ENCODE data around the gene SYT5. TPM values are rescaled to one million over a fixed set of nuclear protein-coding genes. Genes with fewer than 3 reads are reported as not detected.

Gene SYT5
- total and polyA plus RNA-seq, 4 donors, result 0.06 to 0.40 (median 0.33) TPM; not detected in 1

- ATAC-seq (ENCODE audit: insufficient read depth, low FRiP score) (no peak), DNase-seq (no peak)
- no peaks in the 10 kb centered on the region for H3K27me3 ChIP-seq (ENCODE audit: control insufficient read depth in 3 of 3, insufficient read depth in 3 of 3, low read length in 2 of 3)
- WGBS, 2 donors, result 55 to 69% methylated on average over 5 of the region's 5 CpGs
- H3K36me3 ChIP-seq (ENCODE audit: control insufficient read depth in 4 of 4, insufficient read depth in 4 of 4, low read length in 4 of 4), result no peaks in the 10 kb centered on the region
- TF ChIP-seq, protein P1, sequence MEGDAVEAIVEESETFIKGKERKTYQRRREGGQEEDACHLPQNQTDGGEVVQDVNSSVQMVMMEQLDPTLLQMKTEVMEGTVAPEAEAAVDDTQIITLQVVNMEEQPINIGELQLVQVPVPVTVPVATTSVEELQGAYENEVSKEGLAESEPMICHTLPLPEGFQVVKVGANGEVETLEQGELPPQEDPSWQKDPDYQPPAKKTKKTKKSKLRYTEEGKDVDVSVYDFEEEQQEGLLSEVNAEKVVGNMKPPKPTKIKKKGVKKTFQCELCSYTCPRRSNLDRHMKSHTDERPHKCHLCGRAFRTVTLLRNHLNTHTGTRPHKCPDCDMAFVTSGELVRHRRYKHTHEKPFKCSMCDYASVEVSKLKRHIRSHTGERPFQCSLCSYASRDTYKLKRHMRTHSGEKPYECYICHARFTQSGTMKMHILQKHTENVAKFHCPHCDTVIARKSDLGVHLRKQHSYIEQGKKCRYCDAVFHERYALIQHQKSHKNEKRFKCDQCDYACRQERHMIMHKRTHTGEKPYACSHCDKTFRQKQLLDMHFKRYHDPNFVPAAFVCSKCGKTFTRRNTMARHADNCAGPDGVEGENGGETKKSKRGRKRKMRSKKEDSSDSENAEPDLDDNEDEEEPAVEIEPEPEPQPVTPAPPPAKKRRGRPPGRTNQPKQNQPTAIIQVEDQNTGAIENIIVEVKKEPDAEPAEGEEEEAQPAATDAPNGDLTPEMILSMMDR (IDR thresholded peaks at IDR 0.05; ENCODE audit: control extremely low read depth, extremely low read depth), result no peak
- H3K27ac ChIP-seq (ENCODE audit: low read depth in 1 of 2, low read length in 1 of 2), result no peak overlapping the region
- no peaks in the 10 kb centered on the region for H3K4me1 ChIP-seq (ENCODE audit: control insufficient read depth in 5 of 5, insufficient read depth in 5 of 5, low read length in 5 of 5)
- peaks cover 0 to 2% (median 0%) of the 10 kb centered on the region in 4 donors for H3K9me3 ChIP-seq (ENCODE audit: control insufficient read depth in 4 of 4, insufficient read depth in 3 of 4, low read length in 3 of 4)
- H3K9ac ChIP-seq (ENCODE audit: insufficient read depth in 1 of 2, low read length in 2 of 2), result no peak overlapping the region
- H3K4me3 ChIP-seq, result no peak overlapping the region
Observed at GRCh38 chr19:55199620-55200204, 19.6 kb upstream of the SYT5 start.

DNA sequence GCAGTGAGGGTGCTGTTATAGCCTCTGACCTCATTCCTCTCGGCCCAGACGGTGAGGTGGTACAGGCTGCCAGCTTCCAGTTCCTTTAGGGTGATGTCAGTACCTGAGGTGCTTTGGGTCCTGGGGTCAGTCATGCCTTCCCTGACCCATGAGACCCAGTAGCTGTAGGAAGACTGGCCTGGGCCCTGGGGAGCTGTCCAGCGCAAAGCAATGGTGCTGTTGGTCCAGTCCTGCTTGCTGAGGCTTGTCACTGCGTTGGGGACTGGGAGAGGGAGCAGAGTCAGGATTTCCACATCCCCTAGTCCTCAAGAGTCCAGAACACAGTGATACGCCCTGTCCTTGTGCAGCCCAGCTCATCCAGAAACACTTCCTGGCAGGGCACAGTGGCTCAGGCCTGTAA lies 18.6 kb upstream of the SYT5 start:
- WGBS, 2 donors, result 58 to 74% methylated on average over 5 of the region's 5 CpGs
- no peaks in the 10 kb centered on the region for H3K27me3 ChIP-seq (ENCODE audit: control insufficient read depth in 3 of 3, insufficient read depth in 3 of 3, low read length in 2 of 3)

DNA sequence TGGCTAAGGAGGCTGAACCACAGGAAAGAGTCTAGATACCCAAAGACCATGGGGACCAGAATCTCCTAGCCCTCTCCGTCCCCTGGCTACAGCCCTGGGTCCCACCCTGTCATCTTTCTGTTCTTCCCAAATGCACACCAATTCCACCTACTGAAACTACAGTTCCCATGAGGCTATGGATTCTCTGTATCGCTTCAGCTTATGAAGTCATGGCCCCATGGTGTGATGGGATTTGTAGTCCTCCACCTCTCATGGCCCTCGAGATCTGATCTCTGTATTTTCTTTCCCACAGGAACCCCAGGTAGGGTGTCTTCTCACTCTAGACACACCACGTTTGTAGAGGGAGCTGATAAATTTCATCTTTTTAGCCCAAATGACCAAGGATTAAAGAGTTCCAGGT lies 17.4 kb upstream of the SYT5 start:
- no peaks in the 10 kb centered on the region for H3K27me3 ChIP-seq (ENCODE audit: control insufficient read depth in 3 of 3, insufficient read depth in 3 of 3, low read length in 2 of 3)
- DNase-seq (no peak), ATAC-seq (ENCODE audit: insufficient read depth, low FRiP score) (no peak)
- H3K9me3 ChIP-seq (ENCODE audit: control insufficient read depth in 4 of 4, insufficient read depth in 3 of 4, low read length in 3 of 4), result no peaks in the 10 kb centered on the region
- H3K36me3 ChIP-seq (ENCODE audit: control insufficient read depth in 4 of 4, insufficient read depth in 4 of 4, low read length in 4 of 4), result no peaks in the 10 kb centered on the region
- WGBS, 2 donors, result 57 to 63% methylated on average over 4 of the region's 4 CpGs
- no peak overlapping the region for H3K4me3 ChIP-seq
- no peak overlapping the region for H3K9ac ChIP-seq (ENCODE audit: insufficient read depth in 1 of 2, low read length in 2 of 2)
- TF ChIP-seq, protein P1 (IDR thresholded peaks at IDR 0.05; ENCODE audit: control extremely low read depth, extremely low read depth), result no peak
- no peaks in the 10 kb centered on the region for H3K4me1 ChIP-seq (ENCODE audit: control insufficient read depth in 5 of 5, insufficient read depth in 5 of 5, low read length in 5 of 5)
- no peak overlapping the region for H3K27ac ChIP-seq (ENCODE audit: low read depth in 1 of 2, low read length in 1 of 2)

More for the DNA sequence above, 18.6 kb upstream of the SYT5 start:
- no peak overlapping the region for H3K4me3 ChIP-seq
- no peaks in the 10 kb centered on the region for H3K36me3 ChIP-seq (ENCODE audit: control insufficient read depth in 4 of 4, insufficient read depth in 4 of 4, low read length in 4 of 4)
- TF ChIP-seq, protein P1 (IDR thresholded peaks at IDR 0.05; ENCODE audit: control extremely low read depth, extremely low read depth), result no peak
- no peak for ATAC-seq (ENCODE audit: insufficient read depth, low FRiP score)
- no peak for DNase-seq
- no peak overlapping the region for H3K9ac ChIP-seq (ENCODE audit: insufficient read depth in 1 of 2, low read length in 2 of 2)
- no peaks in the 10 kb centered on the region for H3K4me1 ChIP-seq (ENCODE audit: control insufficient read depth in 5 of 5, insufficient read depth in 5 of 5, low read length in 5 of 5)
- no peaks in the 10 kb centered on the region for H3K9me3 ChIP-seq (ENCODE audit: control insufficient read depth in 4 of 4, insufficient read depth in 3 of 4, low read length in 3 of 4)
- H3K27ac ChIP-seq (ENCODE audit: low read depth in 1 of 2, low read length in 1 of 2), result no peak overlapping the region

DNA sequence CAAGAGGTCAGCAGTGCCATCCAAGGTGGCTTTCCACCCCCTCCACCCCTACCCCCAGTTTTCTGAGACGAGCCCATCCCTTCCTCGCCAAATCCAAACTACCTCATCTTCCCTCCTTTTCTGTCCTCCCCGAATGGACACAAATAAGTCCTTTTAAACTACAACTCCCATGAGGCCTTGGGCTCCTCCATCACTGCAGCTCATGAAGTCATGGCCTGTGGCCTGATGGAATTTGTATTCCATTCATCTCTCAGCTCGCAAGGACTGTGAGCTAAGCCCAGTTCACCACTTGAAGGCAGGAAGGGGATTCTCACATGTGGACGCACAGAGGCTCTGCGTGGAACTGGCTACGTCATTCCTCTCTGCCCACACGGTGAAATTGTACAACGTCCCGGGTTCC lies 16.7 kb upstream of the SYT5 start:
- no peak overlapping the region for H3K9ac ChIP-seq (ENCODE audit: insufficient read depth in 1 of 2, low read length in 2 of 2)
- TF ChIP-seq, protein P1 (IDR thresholded peaks at IDR 0.05; ENCODE audit: control extremely low read depth, extremely low read depth), result no peak
- no peak for DNase-seq
- no peak overlapping the region for H3K4me3 ChIP-seq
- no peaks in the 10 kb centered on the region for H3K27me3 ChIP-seq (ENCODE audit: control insufficient read depth in 3 of 3, insufficient read depth in 3 of 3, low read length in 2 of 3)
- H3K9me3 ChIP-seq (ENCODE audit: control insufficient read depth in 4 of 4, insufficient read depth in 3 of 4, low read length in 3 of 4), result no peaks in the 10 kb centered on the region
- no peak for ATAC-seq (ENCODE audit: insufficient read depth, low FRiP score)
- H3K27ac ChIP-seq (ENCODE audit: low read depth in 1 of 2, low read length in 1 of 2), result no peak overlapping the region
- H3K36me3 ChIP-seq (ENCODE audit: control insufficient read depth in 4 of 4, insufficient read depth in 4 of 4, low read length in 4 of 4), result no peaks in the 10 kb centered on the region
- no peaks in the 10 kb centered on the region for H3K4me1 ChIP-seq (ENCODE audit: control insufficient read depth in 5 of 5, insufficient read depth in 5 of 5, low read length in 5 of 5)
- WGBS, 2 donors, result 87 to 90% methylated on average over 10 of the region's 10 CpGs

Measured in lung (tissue), 12 donors.